ENCODE results near the gene DENND1A. TPM values are rescaled to one million over a fixed set of nuclear protein-coding genes. Genes with fewer than 3 reads are reported as not detected.

DENND1A gene
- total RNA-seq, 2 donors from 2014 or later = 16.2 to 17.7 TPM

DNA sequence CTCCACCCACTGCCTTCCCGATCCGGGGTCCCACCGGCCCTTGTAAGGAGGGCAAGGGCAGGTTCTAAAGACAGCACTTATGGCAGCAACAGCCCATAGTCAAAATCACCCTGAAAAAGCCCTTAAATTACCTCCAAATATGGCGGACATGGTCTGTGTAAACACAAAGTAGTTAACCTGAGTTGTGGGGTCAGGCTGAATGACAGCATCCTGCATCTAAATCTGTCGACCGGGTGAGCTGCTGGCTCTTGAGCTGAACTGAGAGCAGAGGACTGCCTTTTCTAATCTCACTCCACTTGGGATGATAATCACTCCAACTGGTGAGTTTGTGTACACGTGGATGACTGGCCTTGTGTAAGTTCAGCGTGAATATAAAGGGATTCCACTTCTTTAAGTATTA, 249.6 kb downstream of the DENND1A start:
- no peak for DNase-seq
- intact Hi-C loops (cut with DNase I) = no loop called here
- ATAC-seq = peak in 1 of 2 donors; percentile 34

DNA sequence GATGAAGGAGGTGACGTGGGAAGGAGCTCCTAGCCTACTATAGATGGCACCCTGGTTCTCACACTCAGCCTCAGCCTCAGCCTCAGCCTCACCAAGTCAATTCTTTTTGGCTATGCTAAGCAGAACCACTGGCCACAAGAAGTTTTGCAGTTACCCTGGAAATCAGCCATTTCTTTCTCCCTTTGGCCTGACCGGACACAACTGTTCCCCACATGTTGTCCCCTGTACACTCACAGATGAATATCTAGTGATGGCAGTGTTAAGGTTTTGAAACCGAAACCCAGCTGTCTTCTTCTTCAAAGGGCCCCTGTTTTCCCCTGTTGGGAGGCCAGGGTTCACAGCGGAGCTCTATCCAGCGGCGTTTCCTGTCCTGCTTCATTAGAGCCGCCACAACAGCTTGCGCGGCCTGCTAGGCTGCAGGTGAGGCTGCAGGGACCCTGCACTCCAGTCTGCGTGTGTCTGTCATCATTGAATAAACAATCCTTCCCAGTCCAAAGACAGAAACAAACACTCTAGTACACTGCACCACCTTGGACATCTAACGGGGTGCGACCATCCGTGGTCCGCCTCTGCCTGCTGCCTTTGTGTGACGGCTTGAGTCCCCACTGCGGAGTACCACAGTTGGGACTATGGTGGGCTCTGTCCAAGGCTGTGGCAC, 250.5 kb downstream of the DENND1A start:
- ATAC-seq = peak in 1 of 2 donors; percentile 35
- DNase-seq = no peak
- intact Hi-C loops (cut with DNase I) = no loop called here

DNA sequence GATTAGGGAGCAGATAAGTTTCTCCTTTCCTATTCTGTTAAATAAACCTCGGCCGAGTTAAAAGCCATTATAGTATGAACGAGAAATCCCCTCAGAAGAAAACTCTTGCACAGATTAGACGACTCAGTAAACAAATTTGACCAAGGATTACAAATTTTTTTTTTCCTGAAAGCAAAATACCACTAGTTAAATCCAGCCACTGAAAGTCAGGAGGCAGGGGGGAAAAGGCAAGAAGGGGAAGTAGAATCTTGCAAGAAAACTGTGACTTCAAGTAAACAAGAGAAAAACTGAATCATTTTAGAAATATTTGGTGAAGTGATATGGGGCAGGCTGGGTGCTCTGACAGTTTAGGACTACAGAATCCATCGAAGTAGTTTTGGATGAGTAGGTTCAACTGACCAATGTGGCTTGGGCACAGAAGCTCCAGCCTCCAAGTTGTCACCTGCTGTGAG, 251.0 kb downstream of the DENND1A start:
- intact Hi-C loops (cut with DNase I) = no loop called here
- ATAC-seq (no peak), DNase-seq (no peak)

DNA sequence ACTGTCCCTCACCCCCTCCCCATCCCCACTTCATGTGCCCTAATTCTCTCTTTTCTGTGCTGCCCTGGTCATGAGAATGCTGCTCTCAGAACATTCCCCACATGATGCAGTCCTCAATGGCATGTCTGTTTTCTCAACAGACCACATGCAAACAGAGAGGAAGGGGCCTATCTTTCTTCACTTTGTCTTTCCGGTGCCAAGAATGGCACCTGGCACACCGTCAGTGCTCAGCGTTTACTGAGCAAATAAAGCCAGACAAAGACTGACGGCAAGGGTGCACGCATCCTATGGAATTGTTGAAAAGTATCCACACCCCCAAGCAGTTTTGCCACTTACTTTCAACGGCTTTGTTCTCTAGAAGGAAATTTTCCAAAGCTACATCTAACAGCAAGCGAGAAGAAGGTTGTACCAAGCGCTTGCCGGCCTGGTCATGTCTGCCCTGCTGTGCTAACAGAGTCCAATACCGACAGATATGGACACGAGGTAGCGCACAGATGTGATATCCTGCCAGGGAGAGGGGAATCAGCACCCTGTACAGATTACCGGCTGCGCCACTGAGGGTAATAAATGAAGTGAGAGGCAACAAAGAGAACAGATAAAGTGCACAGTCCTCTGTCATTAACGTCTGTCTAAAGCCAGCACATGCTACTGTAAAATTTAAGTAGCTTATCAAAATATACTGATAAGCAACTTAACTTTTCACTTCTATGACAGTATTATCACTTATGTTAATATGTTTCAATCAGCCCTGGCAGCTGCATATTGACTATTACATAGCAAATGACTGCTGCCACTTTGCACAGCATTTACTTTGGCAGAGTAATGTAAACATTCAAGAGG, 251.7 kb downstream of the DENND1A start:
- intact Hi-C loops (cut with DNase I) = no loop called here
- DNase-seq = no peak
- peak in 1 of 2 donors; percentile 34 for ATAC-seq

DNA sequence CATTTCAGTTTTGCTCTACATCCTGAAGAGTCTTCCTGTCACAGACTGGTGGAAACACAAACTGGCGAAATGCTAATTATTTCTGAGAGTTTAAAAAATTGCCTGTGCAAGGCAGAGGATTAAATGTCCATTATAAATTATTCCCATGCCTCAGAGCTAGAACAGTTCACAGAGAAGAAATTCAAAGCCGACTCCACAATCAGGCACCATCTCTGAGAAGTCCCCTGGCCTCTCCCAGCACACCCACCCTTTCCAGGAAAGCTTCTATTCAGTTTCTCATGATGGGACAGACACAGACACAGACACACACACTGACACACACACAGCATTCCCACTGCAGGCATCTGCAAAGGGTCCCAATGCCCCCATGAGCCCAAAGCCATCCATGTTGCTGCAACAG, 253.1 kb downstream of the DENND1A start:
- ATAC-seq = no peak
- no peak for DNase-seq
- intact Hi-C loops (cut with DNase I) = no loop called here

DNA sequence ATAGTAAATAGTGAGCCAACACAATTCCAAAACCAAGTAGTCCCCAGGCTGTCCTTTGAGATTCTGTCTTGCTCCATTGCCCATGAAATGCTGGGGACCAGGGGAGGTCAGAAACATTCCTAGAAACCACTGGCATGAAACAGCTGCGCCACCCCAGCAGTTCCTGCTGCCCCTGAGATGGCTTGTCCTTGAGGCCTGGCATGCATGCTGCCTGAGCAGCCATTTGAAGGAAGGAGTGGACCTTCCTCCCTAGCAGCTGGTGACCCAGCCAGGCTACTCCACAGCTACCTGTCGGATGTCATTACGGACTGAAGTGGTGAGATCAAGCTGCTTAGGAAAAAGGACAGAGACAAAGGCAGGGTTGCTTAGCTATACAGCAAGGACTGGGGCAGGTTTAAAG, 260.6 kb downstream of the DENND1A start:
- no peak for DNase-seq
- intact Hi-C loops (cut with DNase I) = no loop called here
- no peak for ATAC-seq

DNA sequence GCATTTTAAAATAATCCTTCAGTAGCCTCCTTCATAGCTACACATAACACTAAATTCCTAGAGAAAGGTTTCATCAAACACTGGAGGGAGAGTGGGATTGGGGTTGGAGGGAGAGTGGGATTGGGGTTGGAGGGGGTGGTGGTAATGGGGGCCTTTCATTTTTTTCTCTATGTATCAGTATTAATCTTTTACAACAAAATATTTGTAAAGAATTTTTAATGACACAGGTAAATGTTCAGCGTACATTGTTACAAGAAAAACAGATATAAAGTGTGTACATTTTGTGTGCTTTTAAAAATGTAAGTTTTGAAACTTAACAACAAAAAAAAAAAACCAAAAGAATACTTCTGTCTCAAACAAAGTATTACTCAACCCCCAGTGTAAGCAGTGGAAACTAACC, 266.4 kb downstream of the DENND1A start:
- no peak for ATAC-seq
- intact Hi-C loops (cut with DNase I) = no loop called here
- DNase-seq = no peak

DNA sequence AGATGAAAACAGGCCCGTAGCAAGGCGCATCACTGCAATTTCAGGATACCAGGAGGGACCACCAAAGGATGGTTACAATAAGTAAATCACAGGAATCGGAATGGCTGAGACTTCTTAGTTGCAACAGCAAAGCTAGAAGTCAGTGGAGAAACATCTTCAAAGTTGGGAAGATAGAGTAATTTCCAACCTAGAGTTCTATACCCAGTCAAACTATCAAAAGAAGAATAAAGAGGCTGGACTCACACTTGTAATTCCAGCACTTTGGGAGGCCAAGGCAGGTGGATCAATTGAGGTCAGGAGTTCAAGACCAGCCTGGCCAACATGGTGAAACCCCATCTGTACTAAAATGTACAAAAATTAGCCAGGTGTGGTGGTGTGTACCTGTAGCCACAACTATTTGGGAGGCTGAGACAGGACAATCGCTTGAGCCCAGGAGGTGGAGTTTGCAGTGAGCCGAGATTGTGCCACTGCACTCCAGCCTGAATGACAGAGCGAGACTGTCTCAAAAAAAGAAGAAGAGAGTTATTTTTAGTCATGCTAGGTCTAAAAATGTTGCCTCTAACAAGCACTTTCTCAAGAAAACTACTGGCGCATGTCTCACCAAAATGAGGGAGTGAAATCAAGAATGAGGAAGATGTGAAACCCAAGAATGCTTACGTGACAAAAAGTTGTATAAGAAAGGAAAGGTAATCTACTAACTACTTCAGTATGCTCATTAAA, 267.7 kb downstream of the DENND1A start:
- intact Hi-C loops (cut with DNase I) = no loop called here
- ATAC-seq (no peak), DNase-seq (no peak)

DNA sequence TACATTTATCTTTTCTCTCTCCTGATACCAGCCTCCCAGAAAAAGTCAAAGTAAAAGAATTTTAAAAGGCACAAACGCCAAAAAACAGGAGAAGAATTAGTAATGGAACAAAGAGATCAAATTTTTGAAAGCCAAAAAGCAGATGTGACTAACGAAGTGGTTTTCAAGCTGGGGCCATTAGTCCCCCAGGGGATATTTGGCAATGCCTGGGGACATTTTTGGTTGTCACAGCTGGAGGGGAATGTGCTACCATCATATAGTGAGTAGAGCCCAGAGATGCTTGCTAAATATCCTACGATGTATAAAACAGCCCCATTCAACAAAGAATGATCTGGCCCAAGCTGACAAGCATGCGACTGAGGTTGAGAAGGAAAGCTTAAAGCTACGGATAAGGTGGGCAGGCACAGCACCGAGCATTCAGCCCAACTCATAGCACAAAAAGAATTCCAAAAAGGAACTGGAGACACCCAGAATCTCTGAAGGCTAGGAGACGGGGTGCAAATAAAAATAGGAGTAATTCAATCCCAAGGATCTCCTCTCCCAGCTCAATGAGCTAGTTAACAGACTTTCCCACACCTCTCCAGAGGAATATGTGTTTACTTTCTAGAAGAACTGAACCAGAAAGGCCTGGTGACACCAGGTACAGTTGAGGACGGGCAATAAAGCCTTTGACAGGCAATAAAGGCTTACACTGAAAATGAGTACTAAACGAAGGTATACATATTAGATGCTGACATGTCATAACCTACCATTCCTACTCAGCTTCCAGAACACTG, 269.0 kb downstream of the DENND1A start:
- intact Hi-C loops (cut with DNase I) = no loop called here
- DNase-seq = no peak
- ATAC-seq = no peak

DNA sequence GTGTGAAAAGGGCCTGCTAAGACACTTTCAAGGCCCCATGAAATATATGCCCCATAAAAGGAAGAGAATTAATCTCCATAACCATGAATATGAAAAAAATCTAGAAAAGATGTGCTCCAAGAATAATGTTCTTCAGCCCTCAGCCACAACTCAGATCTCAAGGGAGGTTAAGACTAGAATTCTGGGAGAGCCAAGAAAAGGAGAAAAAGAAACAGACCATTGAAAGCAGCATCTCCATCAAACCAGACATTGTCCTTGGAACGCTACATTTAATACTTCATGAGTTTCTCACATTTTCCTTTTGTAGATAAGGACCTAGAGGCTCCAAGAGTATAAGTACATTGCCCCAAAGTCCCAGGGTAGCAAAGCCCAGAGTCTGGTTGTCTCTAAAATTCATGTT, 270.6 kb downstream of the DENND1A start:
- intact Hi-C loops (cut with DNase I) = no loop called here
- ATAC-seq (no peak), DNase-seq (no peak)

DNA sequence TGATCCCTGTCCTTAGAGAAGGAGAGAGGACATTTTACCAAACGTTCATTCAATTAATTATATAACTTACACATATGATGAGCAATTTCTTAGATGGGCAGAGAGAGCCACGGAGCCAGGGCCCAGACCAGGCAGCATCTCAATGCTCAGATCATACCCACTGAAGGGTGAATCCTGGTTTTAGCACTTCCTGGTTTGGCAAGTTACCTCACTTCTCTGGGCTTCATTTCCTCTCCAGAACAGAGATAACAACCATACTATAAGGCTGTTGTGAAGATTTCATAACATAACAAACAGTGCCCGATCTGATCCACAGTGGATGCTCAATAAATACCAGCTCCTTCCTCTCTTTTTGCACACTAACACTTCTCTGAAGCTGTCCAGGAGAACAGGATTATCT, 271.1 kb downstream of the DENND1A start:
- ATAC-seq (no peak), DNase-seq (no peak)
- intact Hi-C loops (cut with DNase I) = no loop called here

DNA sequence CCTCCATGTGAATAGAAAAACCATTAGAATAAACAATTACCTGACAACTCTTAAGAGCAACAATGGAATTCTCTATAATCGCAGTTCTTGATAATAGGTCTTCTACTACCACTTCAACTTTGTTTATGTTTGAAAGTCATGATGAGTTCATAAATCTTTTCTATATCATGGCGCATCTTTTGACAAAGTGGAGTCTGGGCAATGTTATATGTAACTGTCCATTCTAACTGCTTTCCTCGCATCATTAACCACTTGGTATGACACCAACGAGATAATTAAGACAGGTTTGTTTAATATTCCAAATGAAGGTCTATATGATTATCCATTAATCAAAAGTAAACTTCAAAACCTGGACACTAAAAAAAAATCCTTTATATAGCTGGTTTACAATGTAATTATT, 272.0 kb downstream of the DENND1A start:
- intact Hi-C loops (cut with DNase I) = no loop called here
- ATAC-seq = no peak

DNA sequence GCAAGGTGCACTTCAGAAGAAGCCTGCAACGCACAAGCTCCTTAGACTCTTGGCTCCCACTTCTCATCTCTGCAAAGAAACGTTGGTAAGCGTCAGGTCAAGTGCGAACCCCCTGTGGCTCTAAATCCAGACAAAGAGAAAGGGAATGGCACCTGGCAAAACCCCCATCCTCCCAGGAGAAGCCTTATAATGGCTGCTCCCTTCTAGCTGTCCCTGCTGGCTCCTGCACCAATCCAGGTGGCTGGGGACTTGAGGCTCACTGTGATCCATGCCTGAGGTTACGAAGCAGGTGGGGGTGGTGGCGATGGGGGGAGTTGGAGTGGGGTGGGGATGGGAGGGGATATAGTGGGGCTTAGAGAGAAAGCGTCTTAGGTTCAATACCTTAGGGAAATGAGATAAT, 272.8 kb downstream of the DENND1A start:
- DNase-seq (no peak), ATAC-seq (no peak)
- intact Hi-C loops (cut with DNase I) = no loop called here

More for the DNA sequence above, 272.0 kb downstream of the DENND1A start:
- no peak for DNase-seq

DNA sequence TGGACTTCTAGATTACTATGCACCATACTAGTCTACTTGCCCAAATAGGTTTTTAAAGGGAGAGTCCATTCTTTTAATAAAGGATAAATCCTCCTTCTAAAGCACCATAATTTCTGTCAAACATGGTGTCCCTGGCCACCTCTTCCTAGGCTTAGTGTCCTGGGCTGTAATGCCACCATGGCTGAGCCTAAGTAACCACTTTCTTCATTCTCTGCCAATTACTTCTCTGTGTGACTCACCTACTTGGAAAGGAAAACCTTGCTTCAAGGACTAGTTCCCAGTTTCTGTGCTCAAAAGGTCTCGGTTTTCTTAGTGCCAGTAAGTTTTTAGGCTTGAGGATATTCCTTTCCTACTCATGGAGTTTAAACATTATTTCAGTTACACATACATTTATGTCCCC, 273.4 kb downstream of the DENND1A start:
- no peak for DNase-seq
- intact Hi-C loops (cut with DNase I) = no loop called here
- no peak for ATAC-seq

DNA sequence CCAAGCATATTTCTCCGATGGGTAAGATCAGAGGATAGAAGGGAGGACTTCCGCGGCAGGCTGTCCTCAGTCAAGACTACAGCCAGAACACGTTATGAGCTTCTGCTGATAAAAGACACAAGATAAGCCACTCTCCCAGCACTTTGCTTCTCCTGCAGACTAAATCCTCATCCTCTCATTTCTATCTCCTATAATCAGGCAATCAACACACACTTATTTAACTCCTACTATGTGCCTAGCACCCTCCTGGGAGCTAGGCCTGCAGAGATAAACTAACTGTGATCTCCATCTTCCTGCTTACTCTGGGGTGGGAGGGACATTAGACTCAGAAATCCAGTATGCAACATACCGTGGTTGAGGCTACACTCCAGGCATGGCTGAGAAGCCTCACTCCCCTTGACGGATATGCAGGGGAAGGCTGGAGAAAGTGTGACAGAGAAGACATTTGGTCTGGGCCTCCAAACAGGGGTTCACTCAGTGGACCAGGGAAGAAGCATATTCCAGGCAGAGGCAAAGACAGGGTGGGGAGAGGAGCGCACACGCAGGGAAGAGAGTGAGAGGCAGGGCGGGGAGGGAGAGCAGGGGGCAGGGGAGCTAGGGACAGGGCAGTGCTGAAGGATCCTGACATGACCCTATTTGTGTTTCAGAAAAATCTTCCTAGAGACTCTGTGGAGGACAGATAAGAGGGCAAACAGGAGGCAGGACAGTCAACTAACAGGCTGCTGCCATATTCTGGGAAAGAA, 274.1 kb downstream of the DENND1A start:
- DNase-seq = no peak
- intact Hi-C loops (cut with DNase I) = no loop called here
- no peak for ATAC-seq

DNA sequence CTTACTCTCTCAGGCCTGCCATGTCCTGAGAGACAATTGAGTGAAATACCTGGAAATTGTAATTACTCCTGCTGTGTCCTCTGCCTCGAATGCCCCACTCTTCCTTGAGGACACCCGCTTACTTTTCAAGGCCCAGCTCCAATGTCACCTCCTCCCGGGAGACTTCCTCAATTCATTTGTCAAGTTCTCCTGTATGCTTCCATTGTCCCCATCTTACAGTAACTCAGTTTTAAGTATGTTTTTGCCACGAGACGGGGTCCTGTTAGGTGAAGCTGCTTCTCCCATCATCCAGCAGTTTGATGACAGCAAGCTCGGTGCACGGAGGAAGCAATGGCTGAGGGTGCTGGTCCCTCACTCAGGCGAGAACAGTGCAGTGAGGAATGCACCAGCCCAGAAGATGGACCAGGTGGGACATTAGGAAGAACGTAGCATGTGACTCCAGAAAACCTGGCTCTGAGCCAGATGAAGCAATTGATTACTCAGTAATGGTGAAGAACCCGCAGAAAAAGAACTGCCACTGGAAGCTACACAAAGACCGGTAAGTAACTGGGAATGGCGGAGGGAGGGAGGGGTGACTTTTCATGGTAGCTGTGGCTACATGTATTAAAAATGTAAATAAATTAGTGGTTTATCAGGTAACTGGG, 274.8 kb downstream of the DENND1A start:
- no peak for ATAC-seq
- intact Hi-C loops (cut with DNase I) = no loop called here
- no peak for DNase-seq

DNA sequence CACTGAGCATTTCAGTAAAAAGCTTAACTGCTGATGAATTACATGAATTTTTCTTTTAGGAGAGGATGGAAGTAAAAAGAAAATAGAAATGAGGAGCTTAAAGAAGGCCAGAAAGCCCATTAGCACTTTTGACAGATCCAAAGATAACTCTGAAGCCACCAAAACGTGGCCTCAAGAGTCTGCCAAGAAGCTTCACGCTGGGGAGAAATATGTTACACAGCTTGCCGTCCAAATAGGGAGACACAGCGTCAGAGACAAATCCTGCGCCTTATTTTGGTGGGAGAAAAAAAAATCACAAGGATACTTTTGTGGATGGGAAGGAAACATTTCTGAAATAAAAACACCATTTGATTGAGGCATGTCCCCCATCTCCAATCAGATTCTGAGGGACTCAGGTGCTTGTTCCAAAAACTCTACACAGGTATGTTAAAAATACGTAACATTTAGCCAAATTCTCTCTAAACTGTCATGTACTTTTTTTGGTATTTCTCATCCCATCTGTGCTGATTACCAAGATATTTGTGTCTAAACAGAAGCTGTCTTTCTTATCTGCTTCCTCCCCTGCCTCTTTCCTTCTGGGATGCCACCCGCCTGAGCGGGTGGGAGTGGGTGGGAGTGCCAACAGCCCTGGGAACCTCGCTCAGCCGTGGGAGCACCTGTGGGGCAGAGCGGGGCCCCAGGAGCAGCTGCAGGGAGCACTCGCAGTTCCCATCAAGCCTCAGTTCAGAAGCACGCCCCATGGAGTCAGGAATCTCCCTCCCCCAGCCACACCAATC, 275.5 kb downstream of the DENND1A start:
- DNase-seq (no peak), ATAC-seq (no peak)
- intact Hi-C loops (cut with DNase I) = no loop called here

DNA sequence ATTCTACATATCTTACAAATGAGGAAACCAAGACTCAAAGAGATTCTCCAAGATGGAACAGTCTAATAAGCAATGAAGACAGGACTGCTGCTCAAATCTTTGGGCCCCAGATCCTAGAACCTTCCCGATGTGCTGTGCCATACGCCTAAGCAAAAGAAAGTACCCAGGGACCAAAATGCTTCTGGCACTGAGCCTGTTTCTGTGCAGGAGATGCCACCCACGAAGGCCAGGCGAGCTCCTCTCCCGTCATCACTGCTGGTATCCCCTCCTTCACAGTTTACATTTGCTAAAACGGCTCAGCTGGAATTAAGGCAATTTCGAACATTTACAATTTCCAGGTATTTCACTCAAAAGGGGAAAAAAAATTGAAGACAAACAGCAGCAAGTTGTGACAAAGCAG, 277.5 kb downstream of the DENND1A start:
- DNase-seq = no peak
- intact Hi-C loops (cut with DNase I) = no loop called here
- ATAC-seq = no peak

All from left cardiac atrium (tissue), 4 donors.